Endothelial cell of umbilical vein (primary cell): Measurements from ENCODE around the gene HECW1.

ENCODE experiments used
- CTCF ChIP-seq, 2 donors: IDR thresholded peaks; 1 replicate in 1 of 2; 2 replicates in 1 of 2; pipeline ENCODE4 v1.5.1; 2011; ENCODE audit warnings: low read length in 2 of 2, mild to moderate bottlenecking in 2 of 2, moderate library complexity in 2 of 2, control low read depth in 1 of 2, inconsistent platforms in 1 of 2, low read depth in 1 of 2; ENCODE audit not compliant: insufficient read depth in 1 of 2; ENCODE audit errors: extremely low read depth in 1 of 2
- GATA2 ChIP-seq: IDR thresholded peaks from 2 replicates; pipeline ENCODE4 v1.7.0; 2011; ENCODE audit warnings: low read depth, mild to moderate bottlenecking, moderate library complexity, mixed read lengths, low read length; ENCODE audit not compliant: insufficient read length, insufficient read depth
- MAX ChIP-seq: IDR thresholded peaks from 2 replicates; pipeline ENCODE4 v1.6.1; 2011; ENCODE audit not compliant: insufficient read depth, insufficient read length
- POLR2A ChIP-seq: IDR thresholded peaks from 2 replicates; pipeline ENCODE4 v1.6.1; 2012; ENCODE audit warnings: low read depth, mild to moderate bottlenecking, control low read depth, low read length
- POLR2AphosphoS5 ChIP-seq: IDR thresholded peaks from 2 replicates; pipeline ENCODE4 v1.6.1; 2012; ENCODE audit warnings: low read depth, mild to moderate bottlenecking, control low read depth, low read length, moderate library complexity; ENCODE audit not compliant: insufficient read depth

DNA sequence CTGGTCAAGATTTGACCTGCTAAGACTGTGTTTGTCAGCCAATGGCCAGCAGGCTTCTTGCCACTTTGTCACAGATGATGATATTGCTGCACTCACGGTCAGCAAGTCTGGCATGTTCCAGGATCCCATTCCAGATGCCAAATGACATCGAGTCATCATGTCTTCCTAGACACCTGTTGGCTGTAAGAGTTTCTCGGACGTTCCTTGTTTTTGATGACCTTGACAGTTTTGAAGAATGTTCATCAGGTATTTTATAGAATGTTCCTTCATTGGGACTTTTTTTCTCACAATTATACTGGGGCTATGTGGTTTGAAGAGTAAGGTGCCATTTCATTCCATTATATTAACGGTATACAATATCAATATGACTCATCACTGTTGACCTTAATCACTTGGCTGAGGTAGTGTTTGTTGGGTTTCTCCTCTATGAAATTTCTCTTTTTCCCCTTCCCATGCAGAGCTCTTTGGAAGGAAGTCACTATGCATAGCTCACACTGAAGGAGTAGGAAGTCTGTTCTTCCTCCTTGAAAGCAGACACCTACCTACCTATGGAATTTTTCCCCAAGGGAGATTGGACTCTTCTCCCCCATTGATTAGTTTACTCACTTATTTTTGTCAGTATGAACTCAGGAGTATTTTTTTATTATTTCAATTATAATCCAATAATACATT is 31.6 kb downstream of the HECW1 start:
- TF ChIP-seq CTCF (IDR thresholded peaks at IDR 0.05; ENCODE audit: extremely low read depth in 1 of 2, insufficient read depth in 1 of 2, low read depth in 1 of 2, low read length in 2 of 2) (no peak), POLR2AphosphoS5 (no peak), MAX (no peak), POLR2A (no peak), GATA2 (no peak)
